ENCODE data around the gene PSME3IP1. TPM values are rescaled to one million over a fixed set of nuclear protein-coding genes. Genes with fewer than 3 reads are reported as not detected.

Gene PSME3IP1
- polyA plus RNA-seq, 1 of the 3 experiments (the other 2 are of a cell fraction) = 80.9 TPM

DNA sequence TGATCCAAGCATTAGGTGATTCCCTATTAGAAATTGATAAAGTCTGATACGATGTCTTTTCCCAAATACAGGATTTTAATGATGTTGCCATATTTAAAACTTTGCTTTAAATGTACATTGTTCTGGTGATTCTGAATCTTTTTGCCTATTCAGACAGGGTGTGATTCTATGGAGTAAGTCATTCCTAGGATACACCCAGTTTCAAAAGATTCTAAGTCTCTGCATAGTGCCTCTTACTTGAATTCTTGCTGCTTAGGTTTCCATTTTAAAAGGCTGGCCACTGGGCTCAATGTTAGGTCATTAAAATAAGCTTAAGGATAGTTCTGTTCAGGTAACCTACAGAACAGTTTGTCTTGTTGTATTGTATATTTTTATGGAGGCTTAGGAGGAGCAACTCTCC, 37.2 kb upstream of the PSME3IP1 start:
- H3K9ac ChIP-seq = no peak overlapping the region
- peaks cover 8 to 17% of the 10 kb centered on the region in 2 experiments; a peak in 3 of 4 replicates for H3K4me1 ChIP-seq (ENCODE audit: control insufficient read depth in 1 of 2, insufficient read depth in 2 of 2, low read depth in 1 of 2, low read length in 1 of 2)
- no peak overlapping the region for H3K4me3 ChIP-seq (ENCODE audit: low read depth in 2 of 2, low read length in 1 of 2)
- no peaks in the 10 kb centered on the region for H3K27me3 ChIP-seq (ENCODE audit: insufficient read depth)
- no peak overlapping the region for H3K27ac ChIP-seq (ENCODE audit: low read depth in 2 of 2, low read length in 1 of 2)
- 100% methylated on average over 1 of the region's 1 CpG for WGBS (ENCODE audit: low lambda C conversion rate)
- H3K36me3 ChIP-seq (replicated peaks in 1 of 2; ENCODE audit: control insufficient read depth in 1 of 2, insufficient read depth in 2 of 2, low read length in 1 of 2) = peaks cover 57 to 78% of the 10 kb centered on the region in 2 experiments
- H3K4me2 ChIP-seq = no peak overlapping the region
- 0 out of 2 replicates have a peak, but pooled peaks cover 3% of the 10 kb centered on the region for H3K79me2 ChIP-seq (ENCODE audit: insufficient read depth)
- ChIA-PET POLR2A (no interaction called here), CTCF (interaction anchor here (1.4 kb wide), 1 partner anchor 10 kb away, joined by 6 read pairs; no protein-coding TSS in a partner anchor)
- H3K9me2 ChIP-seq = no peaks in the 10 kb centered on the region
- no peak overlapping the region for H2AFZ ChIP-seq (ENCODE audit: low read depth)
- no peak for DNase-seq
- H4K20me1 ChIP-seq (ENCODE audit: insufficient read depth) = no peaks in the 10 kb centered on the region
- H3F3A ChIP-seq (replicated peaks; ENCODE audit: insufficient read depth) = peaks cover 18% of the 10 kb centered on the region
- TF ChIP-seq, protein P1, sequence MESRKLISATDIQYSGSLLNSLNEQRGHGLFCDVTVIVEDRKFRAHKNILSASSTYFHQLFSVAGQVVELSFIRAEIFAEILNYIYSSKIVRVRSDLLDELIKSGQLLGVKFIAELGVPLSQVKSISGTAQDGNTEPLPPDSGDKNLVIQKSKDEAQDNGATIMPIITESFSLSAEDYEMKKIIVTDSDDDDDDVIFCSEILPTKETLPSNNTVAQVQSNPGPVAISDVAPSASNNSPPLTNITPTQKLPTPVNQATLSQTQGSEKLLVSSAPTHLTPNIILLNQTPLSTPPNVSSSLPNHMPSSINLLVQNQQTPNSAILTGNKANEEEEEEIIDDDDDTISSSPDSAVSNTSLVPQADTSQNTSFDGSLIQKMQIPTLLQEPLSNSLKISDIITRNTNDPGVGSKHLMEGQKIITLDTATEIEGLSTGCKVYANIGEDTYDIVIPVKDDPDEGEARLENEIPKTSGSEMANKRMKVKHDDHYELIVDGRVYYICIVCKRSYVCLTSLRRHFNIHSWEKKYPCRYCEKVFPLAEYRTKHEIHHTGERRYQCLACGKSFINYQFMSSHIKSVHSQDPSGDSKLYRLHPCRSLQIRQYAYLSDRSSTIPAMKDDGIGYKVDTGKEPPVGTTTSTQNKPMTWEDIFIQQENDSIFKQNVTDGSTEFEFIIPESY (IDR thresholded peaks at IDR 0.05; ENCODE audit: borderline replicate concordance, low read depth) = no peak
- TF ChIP-seq GABPA (IDR thresholded peaks at IDR 0.05; ENCODE audit: low read depth) (no peak), TCF12 (IDR thresholded peaks at IDR 0.05) (no peak), NRF1 (IDR thresholded peaks at IDR 0.05; ENCODE audit: low read depth, low read length) (no peak), CHD2 (IDR thresholded peaks at IDR 0.05; ENCODE audit: low read length, partially characterized antibody) (no peak), RAD21 (IDR thresholded peaks at IDR 0.05; ENCODE audit: low read length) (no peak), EZH2phosphoT487 (IDR thresholded peaks at IDR 0.05; ENCODE audit: borderline replicate concordance, low read depth) (no peak)
- TF ChIP-seq, protein P2, sequence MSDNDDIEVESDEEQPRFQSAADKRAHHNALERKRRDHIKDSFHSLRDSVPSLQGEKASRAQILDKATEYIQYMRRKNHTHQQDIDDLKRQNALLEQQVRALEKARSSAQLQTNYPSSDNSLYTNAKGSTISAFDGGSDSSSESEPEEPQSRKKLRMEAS (IDR thresholded peaks at IDR 0.05; ENCODE audit: low read depth) = no peak
- TF ChIP-seq, protein P3, sequence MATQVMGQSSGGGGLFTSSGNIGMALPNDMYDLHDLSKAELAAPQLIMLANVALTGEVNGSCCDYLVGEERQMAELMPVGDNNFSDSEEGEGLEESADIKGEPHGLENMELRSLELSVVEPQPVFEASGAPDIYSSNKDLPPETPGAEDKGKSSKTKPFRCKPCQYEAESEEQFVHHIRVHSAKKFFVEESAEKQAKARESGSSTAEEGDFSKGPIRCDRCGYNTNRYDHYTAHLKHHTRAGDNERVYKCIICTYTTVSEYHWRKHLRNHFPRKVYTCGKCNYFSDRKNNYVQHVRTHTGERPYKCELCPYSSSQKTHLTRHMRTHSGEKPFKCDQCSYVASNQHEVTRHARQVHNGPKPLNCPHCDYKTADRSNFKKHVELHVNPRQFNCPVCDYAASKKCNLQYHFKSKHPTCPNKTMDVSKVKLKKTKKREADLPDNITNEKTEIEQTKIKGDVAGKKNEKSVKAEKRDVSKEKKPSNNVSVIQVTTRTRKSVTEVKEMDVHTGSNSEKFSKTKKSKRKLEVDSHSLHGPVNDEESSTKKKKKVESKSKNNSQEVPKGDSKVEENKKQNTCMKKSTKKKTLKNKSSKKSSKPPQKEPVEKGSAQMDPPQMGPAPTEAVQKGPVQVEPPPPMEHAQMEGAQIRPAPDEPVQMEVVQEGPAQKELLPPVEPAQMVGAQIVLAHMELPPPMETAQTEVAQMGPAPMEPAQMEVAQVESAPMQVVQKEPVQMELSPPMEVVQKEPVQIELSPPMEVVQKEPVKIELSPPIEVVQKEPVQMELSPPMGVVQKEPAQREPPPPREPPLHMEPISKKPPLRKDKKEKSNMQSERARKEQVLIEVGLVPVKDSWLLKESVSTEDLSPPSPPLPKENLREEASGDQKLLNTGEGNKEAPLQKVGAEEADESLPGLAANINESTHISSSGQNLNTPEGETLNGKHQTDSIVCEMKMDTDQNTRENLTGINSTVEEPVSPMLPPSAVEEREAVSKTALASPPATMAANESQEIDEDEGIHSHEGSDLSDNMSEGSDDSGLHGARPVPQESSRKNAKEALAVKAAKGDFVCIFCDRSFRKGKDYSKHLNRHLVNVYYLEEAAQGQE (IDR thresholded peaks at IDR 0.05; ENCODE audit: low read depth, low read length) = no peak
- TF ChIP-seq, protein P4, sequence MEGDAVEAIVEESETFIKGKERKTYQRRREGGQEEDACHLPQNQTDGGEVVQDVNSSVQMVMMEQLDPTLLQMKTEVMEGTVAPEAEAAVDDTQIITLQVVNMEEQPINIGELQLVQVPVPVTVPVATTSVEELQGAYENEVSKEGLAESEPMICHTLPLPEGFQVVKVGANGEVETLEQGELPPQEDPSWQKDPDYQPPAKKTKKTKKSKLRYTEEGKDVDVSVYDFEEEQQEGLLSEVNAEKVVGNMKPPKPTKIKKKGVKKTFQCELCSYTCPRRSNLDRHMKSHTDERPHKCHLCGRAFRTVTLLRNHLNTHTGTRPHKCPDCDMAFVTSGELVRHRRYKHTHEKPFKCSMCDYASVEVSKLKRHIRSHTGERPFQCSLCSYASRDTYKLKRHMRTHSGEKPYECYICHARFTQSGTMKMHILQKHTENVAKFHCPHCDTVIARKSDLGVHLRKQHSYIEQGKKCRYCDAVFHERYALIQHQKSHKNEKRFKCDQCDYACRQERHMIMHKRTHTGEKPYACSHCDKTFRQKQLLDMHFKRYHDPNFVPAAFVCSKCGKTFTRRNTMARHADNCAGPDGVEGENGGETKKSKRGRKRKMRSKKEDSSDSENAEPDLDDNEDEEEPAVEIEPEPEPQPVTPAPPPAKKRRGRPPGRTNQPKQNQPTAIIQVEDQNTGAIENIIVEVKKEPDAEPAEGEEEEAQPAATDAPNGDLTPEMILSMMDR (IDR thresholded peaks at IDR 0.05) = no peak
- no peaks in the 10 kb centered on the region for H3K9me3 ChIP-seq
